BLaER1 (cell line): ENCODE data around the gene FOXA3.
"Not testable (repeated sequence)": the region's sequence is repeated elsewhere in the genome, so short reads cannot be mapped to it uniquely, and the experiment has no call there.

Experiments used
- H3K27ac ChIP-seq: shearing (Covaris generic); formaldehyde crosslinking; 2 replicates; pipeline ENCODE4 v1.8.1; 2022
- H3K27me3 ChIP-seq: shearing (Covaris generic); formaldehyde crosslinking; 2 replicates; pipeline ENCODE4 v1.8.1; 2022
- H3K36me3 ChIP-seq: shearing (Covaris generic); formaldehyde crosslinking; 2 replicates; pipeline ENCODE4 v1.8.1; 2022
- H3K4me1 ChIP-seq: shearing (Covaris generic); formaldehyde crosslinking; 2 replicates; pipeline ENCODE4 v1.8.1; 2022
- H3K4me2 ChIP-seq: shearing (Covaris generic); formaldehyde crosslinking; 2 replicates; pipeline ENCODE4 v1.8.1; 2022
- H3K4me3 ChIP-seq: shearing (Covaris generic); formaldehyde crosslinking; 2 replicates; pipeline ENCODE4 v1.8.1; 2022
- H3K9ac ChIP-seq: shearing (Covaris generic); formaldehyde crosslinking; 2 replicates; pipeline ENCODE4 v1.8.1; 2022
- H3K9me3 ChIP-seq: shearing (Covaris generic); formaldehyde crosslinking; 2 replicates; pipeline ENCODE4 v1.8.1; 2022
- H4K20me1 ChIP-seq: shearing (Covaris generic); formaldehyde crosslinking; 2 replicates; pipeline ENCODE4 v1.8.1; 2022
- Cebpa-rat ChIP-seq: shearing (Covaris generic); IDR thresholded peaks from 2 replicates; pipeline ENCODE4 v1.8.1; 2022

The FOXA3 gene

DNA sequence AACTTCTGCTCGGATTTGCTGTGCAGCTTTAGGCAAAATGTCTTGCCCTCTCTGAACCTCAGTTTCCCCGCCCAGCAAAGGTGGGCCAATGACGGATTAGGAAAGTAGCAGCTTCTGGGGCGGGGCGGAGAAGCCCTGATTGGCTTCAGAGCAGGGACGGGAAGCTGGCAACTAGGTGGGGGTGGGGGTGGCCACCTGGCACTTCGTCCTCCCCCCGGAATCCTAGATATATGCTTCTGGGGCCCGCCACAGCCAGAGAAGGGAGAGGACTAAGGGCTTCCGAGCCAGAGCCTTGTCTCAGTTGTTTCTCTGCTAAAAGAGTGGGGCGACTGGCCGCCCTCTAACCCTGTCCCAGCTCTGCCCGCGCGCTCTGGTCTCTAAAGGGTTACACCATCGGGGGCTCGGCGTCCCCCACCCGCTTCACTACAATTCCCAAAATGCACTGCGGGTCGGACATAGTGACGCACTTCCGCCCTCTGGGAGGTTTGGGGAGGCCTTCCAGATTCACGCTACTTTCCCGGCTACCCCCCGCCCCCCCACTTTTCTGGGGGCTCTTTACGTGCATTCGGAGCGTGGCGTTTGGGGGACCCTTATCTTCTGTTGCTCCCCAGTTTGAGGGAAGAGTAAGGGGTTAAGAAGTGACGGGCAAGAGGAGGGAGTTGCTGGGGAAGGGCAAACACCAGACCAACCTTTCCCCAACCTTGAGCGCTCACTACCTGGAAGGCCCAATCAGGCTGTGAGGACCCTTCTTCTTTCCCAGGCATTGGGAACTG, 22.5 kb downstream of the FOXA3 start:
- no peak for TF ChIP-seq Cebpa-rat
- H3K4me3 ChIP-seq = peak overlapping the region; percentile 89

DNA sequence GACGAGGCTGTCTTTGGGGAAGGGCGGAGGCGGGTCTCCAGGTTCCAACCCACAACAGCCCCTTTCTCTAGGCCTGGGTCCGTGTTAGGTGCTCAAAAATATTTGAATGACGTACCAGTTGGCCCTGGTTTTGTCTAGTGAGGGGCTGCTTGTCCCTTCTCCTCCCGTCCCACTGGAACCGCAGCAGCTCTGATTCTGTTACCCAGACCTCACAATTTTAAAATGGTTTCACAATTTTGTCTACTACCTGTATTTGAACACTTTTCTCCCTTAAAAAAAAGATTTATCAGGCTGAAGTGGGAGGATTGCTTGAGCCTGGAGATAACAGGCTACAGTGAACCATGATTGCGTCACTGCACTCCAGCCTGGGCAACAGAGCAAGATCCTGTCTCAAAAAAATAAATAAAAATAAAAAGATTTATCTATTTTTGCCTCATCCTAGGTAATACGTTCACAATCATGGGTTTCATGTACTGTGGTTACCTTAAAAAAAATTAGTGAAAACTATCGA, 23.1 kb downstream of the FOXA3 start:
- peaks cover 42% of the 10 kb centered on the region for H3K36me3 ChIP-seq
- peak overlapping the region; percentile 87 for H3K27ac ChIP-seq
- H4K20me1 ChIP-seq = peaks cover 35% of the 10 kb centered on the region
- peak overlapping the region; percentile 89 for H3K4me3 ChIP-seq
- TF ChIP-seq Cebpa-rat = 0 out of 2 replicates have a peak, but pooled peaks have one; percentile 39
- H3K4me2 ChIP-seq = peak overlapping the region; percentile 98
- peak overlapping the region; percentile 89 for H3K9ac ChIP-seq
- H3K4me1 ChIP-seq = peaks cover 38% of the 10 kb centered on the region
- no peaks in the 10 kb centered on the region for H3K9me3 ChIP-seq
- no peaks in the 10 kb centered on the region for H3K27me3 ChIP-seq

More for the DNA sequence above, 22.5 kb downstream of the FOXA3 start:
- peak overlapping the region; percentile 87 for H3K27ac ChIP-seq
- H4K20me1 ChIP-seq = peaks cover 41% of the 10 kb centered on the region
- H3K36me3 ChIP-seq = peaks cover 35% of the 10 kb centered on the region
- H3K9ac ChIP-seq = peak overlapping the region; percentile 89
- no peaks in the 10 kb centered on the region for H3K9me3 ChIP-seq
- H3K4me2 ChIP-seq = peak overlapping the region; percentile 98
- H3K4me1 ChIP-seq = peaks cover 44% of the 10 kb centered on the region
- no peaks in the 10 kb centered on the region for H3K27me3 ChIP-seq

DNA sequence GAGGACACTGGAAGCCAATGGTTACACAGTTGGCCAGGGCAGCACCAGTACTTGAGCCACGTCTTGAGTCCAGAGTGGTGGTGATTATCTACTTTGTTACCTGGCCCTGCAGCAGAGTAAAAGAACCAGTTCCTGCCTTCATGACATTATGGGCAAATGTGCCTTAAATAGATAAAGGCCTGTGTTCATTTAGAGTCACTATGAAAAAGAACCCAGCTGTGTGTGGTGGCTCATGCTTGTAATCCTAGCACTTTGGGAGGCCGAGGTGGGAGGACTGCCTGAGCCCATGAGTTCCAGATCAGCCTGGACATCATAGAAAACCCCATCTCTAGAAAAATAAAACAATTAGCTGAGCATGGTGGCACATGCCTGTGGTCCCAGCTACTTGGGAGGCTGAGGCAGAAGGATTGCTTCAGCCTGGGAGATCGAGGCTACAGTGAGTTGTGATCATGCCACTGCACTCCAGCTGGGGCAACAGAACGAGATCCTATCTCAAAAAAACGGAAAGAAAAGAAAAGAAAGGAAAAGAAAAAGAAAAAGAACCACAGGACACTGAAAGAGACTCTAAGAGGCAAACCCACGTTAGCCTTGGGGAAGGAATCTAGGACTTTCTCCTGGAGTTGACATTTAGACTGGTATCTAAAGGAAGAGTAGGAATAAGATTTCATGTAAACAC, 25.2 kb downstream of the FOXA3 start:
- Histone ChIP-seq H4K20me1 (peaks cover 23% of the 10 kb centered on the region), H3K27ac (no peak overlapping the region), H3K4me1 (peaks cover 19% of the 10 kb centered on the region), H3K27me3 (no peaks in the 10 kb centered on the region), H3K9me3 (no peaks in the 10 kb centered on the region), H3K4me2 (no peak overlapping the region), H3K4me3 (no peak overlapping the region), H3K9ac (no peak overlapping the region), H3K36me3 (peaks cover 40% of the 10 kb centered on the region)
- no peak for TF ChIP-seq Cebpa-rat

DNA sequence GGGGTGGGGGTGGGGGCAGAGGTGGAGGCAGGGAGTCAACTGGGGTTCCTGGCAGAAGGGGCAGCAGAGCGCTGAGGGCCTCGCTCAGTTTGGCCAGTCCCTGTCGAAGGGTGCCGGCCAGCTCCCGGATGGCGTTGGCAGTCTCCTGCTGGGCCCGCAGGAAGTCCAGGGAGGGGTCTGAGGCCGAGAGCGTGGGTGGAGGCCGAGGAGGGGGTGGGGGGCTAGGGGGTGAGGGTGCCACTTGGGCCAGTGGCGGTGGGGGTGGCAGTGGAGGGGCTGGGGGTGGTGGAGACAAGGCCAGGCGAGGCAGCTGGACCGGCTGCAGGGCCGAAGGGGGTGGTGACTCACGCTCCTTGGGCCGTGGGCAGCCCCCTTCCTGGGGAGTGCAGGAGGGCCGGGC, 26.8 kb downstream of the FOXA3 start:
- H4K20me1 ChIP-seq = peaks cover 22% of the 10 kb centered on the region; the same call in 1 of the 2 replicates
- peaks cover 7% of the 10 kb centered on the region for H3K4me1 ChIP-seq
- H3K36me3 ChIP-seq = peaks cover 44% of the 10 kb centered on the region
- no peak overlapping the region for H3K9ac ChIP-seq
- H3K4me2 ChIP-seq = no peak overlapping the region
- H3K9me3 ChIP-seq = no peaks in the 10 kb centered on the region
- no peak overlapping the region for H3K27ac ChIP-seq
- H3K4me3 ChIP-seq = no peak overlapping the region
- TF ChIP-seq Cebpa-rat = no peak
- no peaks in the 10 kb centered on the region for H3K27me3 ChIP-seq

DNA sequence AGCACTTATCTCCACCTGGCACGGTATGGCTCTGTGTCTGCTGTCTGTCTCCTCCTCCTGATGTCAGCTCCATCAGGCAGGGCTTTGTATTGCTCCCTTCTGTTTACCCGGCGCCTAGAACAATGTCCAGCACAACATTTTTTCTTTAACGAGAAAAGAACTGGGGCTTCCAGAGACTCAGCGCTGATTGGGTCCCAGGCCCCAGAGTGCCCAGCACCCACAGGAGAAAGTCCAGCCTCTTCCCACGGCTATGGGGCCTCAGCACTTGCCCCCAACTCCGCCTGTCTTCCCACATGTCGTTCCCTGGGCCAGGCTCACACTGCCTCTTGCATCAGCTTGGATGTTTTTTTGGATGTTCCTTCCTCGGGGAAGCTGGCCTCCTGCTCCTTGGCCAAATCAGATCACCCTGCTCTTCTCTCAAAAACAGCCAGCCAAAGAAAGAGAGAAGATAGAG, 31.4 kb downstream of the FOXA3 start:
- Histone ChIP-seq H3K4me1 (peaks cover 3% of the 10 kb centered on the region), H3K27ac (no peak overlapping the region), H3K27me3 (no peaks in the 10 kb centered on the region), H3K9me3 (no peaks in the 10 kb centered on the region), H3K4me3 (no peak overlapping the region), H3K4me2 (no peak overlapping the region), H4K20me1 (peaks cover 41% of the 10 kb centered on the region), H3K9ac (no peak overlapping the region), H3K36me3 (peaks cover 73% of the 10 kb centered on the region)
- no peak for TF ChIP-seq Cebpa-rat

DNA sequence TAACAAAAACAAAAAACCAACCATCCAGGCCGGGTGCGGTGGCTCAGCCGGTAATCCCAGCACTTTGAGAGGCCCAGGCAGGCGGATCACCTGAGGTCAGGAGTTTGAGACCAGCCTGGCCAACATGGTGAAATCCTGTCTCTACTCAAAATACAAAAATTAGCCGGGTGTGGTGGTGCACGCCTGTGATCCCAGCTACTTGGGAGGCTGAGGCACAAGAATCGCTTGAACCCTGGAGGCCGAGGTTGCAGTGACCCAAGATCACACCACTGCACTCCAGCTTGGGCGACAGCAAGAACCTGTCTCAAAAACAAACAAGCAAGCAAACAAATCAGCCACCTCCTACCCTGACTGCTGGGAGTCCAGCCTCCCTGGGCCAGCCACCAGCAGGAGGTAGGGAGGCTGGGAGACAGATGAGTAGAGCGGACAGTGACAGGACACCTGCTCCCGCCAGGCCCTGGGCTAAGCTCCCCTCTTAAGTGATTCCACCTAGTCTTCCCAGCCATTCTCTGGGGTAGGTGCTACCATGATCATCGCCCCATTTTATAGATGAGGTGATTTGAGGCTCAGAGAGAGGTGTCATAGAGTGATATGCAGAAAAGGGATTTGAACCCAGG, 32.0 kb downstream of the FOXA3 start:
- H3K27ac ChIP-seq, H3K4me2 ChIP-seq, H3K9ac ChIP-seq, H3K27me3 ChIP-seq, H3K9me3 ChIP-seq, H3K4me3 ChIP-seq, H3K4me1 ChIP-seq: not testable (repeated sequence)
- H3K36me3 ChIP-seq = peaks cover 72% of the 10 kb centered on the region
- peaks cover 46% of the 10 kb centered on the region for H4K20me1 ChIP-seq

DNA sequence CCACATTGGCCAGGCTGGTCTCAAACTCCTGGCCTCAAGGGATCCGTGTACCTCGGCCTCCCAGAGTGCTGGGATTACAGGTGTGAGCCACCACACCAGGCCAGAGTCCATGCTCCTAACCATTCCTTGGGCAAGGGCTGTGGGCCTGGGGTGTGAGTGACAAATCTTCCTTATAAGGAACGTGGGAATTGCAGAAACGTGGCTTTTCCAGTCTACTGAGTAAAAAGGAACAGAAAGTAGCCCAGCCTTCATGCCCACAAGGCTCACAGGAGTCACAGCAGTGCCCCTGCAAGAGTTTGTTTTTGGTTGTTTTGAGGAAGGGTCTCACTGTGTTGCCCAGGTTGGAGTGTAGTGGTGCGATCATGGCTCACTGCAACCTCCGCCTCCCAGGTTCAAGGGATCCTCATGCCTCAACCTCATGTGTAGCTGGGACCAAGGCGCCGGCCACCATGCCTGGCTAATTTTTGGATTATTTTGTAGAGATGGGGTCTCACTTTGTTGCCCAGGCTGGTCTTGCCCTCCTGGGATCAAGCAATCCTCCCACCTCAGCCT, 33.2 kb downstream of the FOXA3 start:
- Histone ChIP-seq H3K27ac (no peak overlapping the region), H3K36me3 (peaks cover 60% of the 10 kb centered on the region), H3K27me3 (no peaks in the 10 kb centered on the region), H3K4me2 (no peak overlapping the region), H3K9me3 (no peaks in the 10 kb centered on the region), H4K20me1 (peaks cover 49% of the 10 kb centered on the region), H3K4me1 (peaks cover 13% of the 10 kb centered on the region), H3K9ac (no peak overlapping the region), H3K4me3 (no peak overlapping the region)
- no peak for TF ChIP-seq Cebpa-rat

DNA sequence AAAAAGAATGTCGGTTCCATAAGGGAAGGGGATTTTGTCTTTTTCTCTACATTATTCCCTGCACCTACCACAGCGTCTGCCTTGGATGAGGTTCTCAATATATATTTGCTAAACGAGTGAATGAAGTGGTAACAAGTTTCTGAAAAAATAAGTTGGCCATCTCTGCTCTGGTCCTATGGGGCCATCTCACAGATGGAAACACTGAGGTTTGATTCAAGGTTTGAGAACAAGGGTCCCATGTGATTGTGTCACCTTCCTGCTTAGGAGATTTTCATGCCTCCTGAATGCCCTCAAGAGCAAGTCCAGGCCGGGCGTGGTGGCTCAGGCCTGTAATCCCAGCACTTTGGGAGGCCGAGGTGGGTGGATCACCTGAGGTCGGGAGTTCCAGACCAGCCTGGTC, 35.1 kb downstream of the FOXA3 start:
- Histone ChIP-seq H3K4me3 (no peak overlapping the region), H3K27me3 (no peaks in the 10 kb centered on the region), H3K27ac (no peak overlapping the region), H3K36me3 (peaks cover 56% of the 10 kb centered on the region), H4K20me1 (peaks cover 42% of the 10 kb centered on the region), H3K4me2 (no peak overlapping the region), H3K9me3 (no peaks in the 10 kb centered on the region), H3K4me1 (peaks cover 20% of the 10 kb centered on the region), H3K9ac (no peak overlapping the region)
- TF ChIP-seq Cebpa-rat = no peak

DNA sequence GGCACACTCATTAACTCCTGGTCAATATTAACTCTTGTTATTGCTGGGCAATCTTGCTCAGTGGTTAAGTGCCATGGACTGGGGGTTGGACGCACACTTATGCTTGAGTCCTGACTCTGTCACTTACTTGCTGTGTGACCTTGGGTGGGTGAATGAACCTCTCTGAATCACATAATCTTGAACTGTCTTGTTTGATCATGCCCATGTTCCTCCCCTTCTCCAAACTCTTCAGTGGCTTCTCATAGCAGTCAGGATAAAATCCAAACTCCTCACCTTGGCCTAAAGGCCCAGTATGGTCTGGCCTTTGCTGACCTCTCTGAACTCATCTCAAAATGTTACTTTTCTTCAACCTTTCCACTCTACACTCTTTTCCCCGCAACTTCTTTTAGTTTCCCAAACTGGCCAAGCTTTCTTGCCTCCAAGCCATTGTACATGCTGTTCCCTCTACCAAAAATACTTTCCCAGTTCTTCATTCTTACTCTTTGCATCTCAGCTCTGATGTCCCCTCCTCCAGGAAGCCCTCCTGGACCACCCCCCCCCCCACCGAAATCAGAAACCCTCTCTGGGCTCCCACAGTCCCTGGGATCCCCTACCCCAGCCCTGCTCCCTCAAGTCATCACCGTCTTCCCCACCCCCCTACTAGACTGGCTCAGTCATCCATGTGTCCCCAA, 35.9 kb downstream of the FOXA3 start:
- Histone ChIP-seq H3K4me2 (peak overlapping the region; percentile 89), H3K27me3 (no peaks in the 10 kb centered on the region), H3K4me3 (no peak overlapping the region), H4K20me1 (peaks cover 37% of the 10 kb centered on the region), H3K27ac (no peak overlapping the region), H3K9ac (no peak overlapping the region), H3K36me3 (peaks cover 52% of the 10 kb centered on the region), H3K4me1 (peaks cover 20% of the 10 kb centered on the region), H3K9me3 (no peaks in the 10 kb centered on the region)
- TF ChIP-seq Cebpa-rat = no peak
